Measurements from ENCODE around the gene PCDHB11. TPM values are rescaled to one million over a fixed set of nuclear protein-coding genes. Genes with fewer than 3 reads are reported as not detected.
"Not testable (repeated sequence)": the region's sequence is repeated elsewhere in the genome, so short reads cannot be mapped to it uniquely, and the experiment has no call there.

Gene PCDHB11
- total and polyA plus RNA-seq, 10 donors, result 0.07 to 3.4 (median 0.93) TPM

- no peak overlapping the region for H3K27ac ChIP-seq
- no peak overlapping the region for H3K4me3 ChIP-seq
- H3K36me3 ChIP-seq, result no peaks in the 10 kb centered on the region
- intact Hi-C loops (cut with DNase I; ENCODE audit: low total_unique reads), result no loop called here
- peaks cover 0 to 62% (median 0%) of the 10 kb centered on the region in 7 donors for H3K27me3 ChIP-seq (replicated peaks in 1 of 7)
- no peak for DNase-seq
- WGBS, 5 donors, result 31 to 48% (median 42%) methylated on average over 13 of the region's 13 CpGs
- TF ChIP-seq CTCF (IDR thresholded peaks at IDR 0.05 in 8 of 11, conservative IDR thresholded peaks at IDR 0.05 in 3 of 11) (no peak), POLR2AphosphoS5 (IDR thresholded peaks at IDR 0.05) (no peak), POLR2A (IDR thresholded peaks at IDR 0.05) (no peak)
- H3K4me1 ChIP-seq, result no peaks in the 10 kb centered on the region
- peaks cover 0 to 89% (median 59%) of the 10 kb centered on the region in 8 donors for H3K9me3 ChIP-seq
Observed at GRCh38 chr5:141150993-141151325, 48.5 kb upstream of the PCDHB11 start.

- H3K4me3 ChIP-seq; H3K36me3 ChIP-seq; H3K27ac ChIP-seq; intact Hi-C loops (cut with DNase I; ENCODE audit: low total_unique reads); DNase-seq; H3K4me1 ChIP-seq: not testable (repeated sequence)
- Histone ChIP-seq H3K27me3 (replicated peaks in 1 of 7) (peaks cover 0 to 65% (median 5%) of the 10 kb centered on the region in 7 donors), H3K9me3 (peaks cover 0 to 96% (median 63%) of the 10 kb centered on the region in 8 donors)
- WGBS, 5 donors, result 27 to 52% (median 42%) methylated on average over 15 to 39 of the region's 41 CpGs
Observed at GRCh38 chr5:141151632-141152031, 47.8 kb upstream of the PCDHB11 start.

GRCh38 chr5:141152096-141152495 lies 47.3 kb upstream of the PCDHB11 start:
- H3K36me3 ChIP-seq; H3K4me3 ChIP-seq; H3K27ac ChIP-seq; intact Hi-C loops (cut with DNase I; ENCODE audit: low total_unique reads); DNase-seq; H3K4me1 ChIP-seq: not testable (repeated sequence)
- WGBS, 5 donors, result 28 to 55% (median 34%) methylated on average over 9 to 36 of the region's 36 CpGs
- peaks cover 0 to 69% (median 7%) of the 10 kb centered on the region in 7 donors for H3K27me3 ChIP-seq (replicated peaks in 1 of 7)
- peaks cover 0 to 98% (median 67%) of the 10 kb centered on the region in 8 donors for H3K9me3 ChIP-seq

GRCh38 chr5:141155540-141156374 lies 43.7 kb upstream of the PCDHB11 start:
- no peak overlapping the region for H3K4me3 ChIP-seq
- TF ChIP-seq POLR2A (IDR thresholded peaks at IDR 0.05) (no peak), POLR2AphosphoS5 (IDR thresholded peaks at IDR 0.05) (no peak), CTCF (IDR thresholded peaks at IDR 0.05 in 8 of 11, conservative IDR thresholded peaks at IDR 0.05 in 3 of 11) (no peak)
- H3K27me3 ChIP-seq (replicated peaks in 1 of 7), result peaks cover 0 to 76% (median 7%) of the 10 kb centered on the region in 7 donors
- peaks cover 0 to 94% (median 62%) of the 10 kb centered on the region in 8 donors for H3K9me3 ChIP-seq
- H3K27ac ChIP-seq, result no peak overlapping the region
- intact Hi-C loops (cut with DNase I; ENCODE audit: low total_unique reads), result no loop called here
- WGBS, 5 donors, result 28 to 42% (median 35%) methylated on average over 21 of the region's 21 CpGs
- no peaks in the 10 kb centered on the region for H3K36me3 ChIP-seq
- no peaks in the 10 kb centered on the region for H3K4me1 ChIP-seq
- no peak for DNase-seq

GRCh38 chr5:141157356-141157755 lies 42.1 kb upstream of the PCDHB11 start:
- H3K27ac ChIP-seq; intact Hi-C loops (cut with DNase I; ENCODE audit: low total_unique reads); H3K36me3 ChIP-seq; H3K4me3 ChIP-seq; H3K4me1 ChIP-seq; DNase-seq: not testable (repeated sequence)
- WGBS, 5 donors, result 28 to 60% (median 46%) methylated on average over 8 to 38 of the region's 38 CpGs
- Histone ChIP-seq H3K9me3 (peaks cover 0 to 94% (median 51%) of the 10 kb centered on the region in 8 donors), H3K27me3 (replicated peaks in 1 of 7) (peaks cover 0 to 60% (median 7%) of the 10 kb centered on the region in 7 donors)

GRCh38 chr5:141157901-141158300 lies 41.5 kb upstream of the PCDHB11 start:
- DNase-seq; intact Hi-C loops (cut with DNase I; ENCODE audit: low total_unique reads); H3K4me3 ChIP-seq; H3K36me3 ChIP-seq; H3K27ac ChIP-seq; H3K4me1 ChIP-seq: not testable (repeated sequence)
- H3K9me3 ChIP-seq, result peaks cover 0 to 94% (median 52%) of the 10 kb centered on the region in 8 donors
- WGBS, 5 donors, result 37 to 52% (median 43%) methylated on average over 11 to 22 of the region's 28 CpGs
- H3K27me3 ChIP-seq (replicated peaks in 1 of 7), result peaks cover 0 to 54% (median 7%) of the 10 kb centered on the region in 7 donors

Measured in spleen (tissue), 11 donors.